DOHH2 (cell line): ENCODE data around the gene S1PR2.
"Not testable (repeated sequence)": the region's sequence is repeated elsewhere in the genome, so short reads cannot be mapped to it uniquely, and the experiment has no call there.

Experiments
- H3F3A ChIP-seq: fragments of 200-600 bp; sonication (generic), shearing (Covaris generic); 2 replicates; pipeline ENCODE4 v1.6.0; 2016; ENCODE audit warnings: antibody characterized with exemption, mild to moderate bottlenecking; ENCODE audit not compliant: control insufficient read depth, insufficient read depth
- H3K27ac ChIP-seq: fragments of 200-600 bp; sonication (generic); 2 replicates; pipeline ENCODE4 v1.5.1; 2014; ENCODE audit warnings: low read depth, mild to moderate bottlenecking, low read length, moderate library complexity
- H3K27me3 ChIP-seq: fragments of 200-600 bp; sonication (generic); 2 replicates; pipeline ENCODE4 v1.6.1; 2014; ENCODE audit warnings: mild to moderate bottlenecking, low read length, mixed read lengths; ENCODE audit not compliant: control insufficient read depth
- H3K36me3 ChIP-seq: fragments of 200-600 bp; sonication (generic); 2 replicates; pipeline ENCODE4 v1.6.1; 2014; ENCODE audit warnings: mild to moderate bottlenecking, low read length, moderate library complexity, mixed read lengths; ENCODE audit not compliant: control insufficient read depth
- H3K4me1 ChIP-seq: fragments of 200-600 bp; sonication (generic); 2 replicates; pipeline ENCODE4 v1.6.1; 2014; ENCODE audit warnings: mild to moderate bottlenecking, low read length, mixed read lengths; ENCODE audit not compliant: control insufficient read depth
- H3K4me2 ChIP-seq: fragments of 200-600 bp; sonication (generic); 2 replicates; pipeline ENCODE4 v1.6.0; 2014; ENCODE audit warnings: mild to moderate bottlenecking, low read length, moderate library complexity
- H3K4me3 ChIP-seq: fragments of 200-600 bp; sonication (generic); 2 replicates; pipeline ENCODE4 v1.5.1; 2014; ENCODE audit warnings: mild to moderate bottlenecking, low read length, mixed read lengths
- H3K79me2 ChIP-seq: fragments of 200-600 bp; sonication (generic); 2 replicates; pipeline ENCODE4 v1.6.1; 2014; ENCODE audit warnings: mild to moderate bottlenecking, low read length, mixed read lengths; ENCODE audit not compliant: control insufficient read depth
- H3K9me2 ChIP-seq: fragments of 200-600 bp; sonication (generic); replicated peaks from 2 replicates; pipeline ENCODE4 v1.6.1; 2014; ENCODE audit warnings: mild to moderate bottlenecking, low read length, mixed read lengths; ENCODE audit not compliant: control insufficient read depth
- H3K9me3 ChIP-seq: fragments of 200-600 bp; sonication (generic); 2 replicates; pipeline ENCODE4 v1.6.1; 2014; ENCODE audit warnings: antibody characterized with exemption, low read length, mixed read lengths; ENCODE audit not compliant: control insufficient read depth, insufficient read depth
- H4K20me1 ChIP-seq: fragments of 200-600 bp; sonication (generic); 2 replicates; pipeline ENCODE4 v1.6.0; 2014; ENCODE audit warnings: low read depth, mild to moderate bottlenecking, antibody characterized with exemption, low read length, moderate library complexity; ENCODE audit not compliant: control insufficient read depth, insufficient read depth
- CTCF ChIP-seq: fragments of 200-600 bp; sonication (generic); IDR thresholded peaks from one replicate; pipeline ENCODE4 v1.5.1; 2014; ENCODE audit warnings: antibody characterized with exemption, mild to moderate bottlenecking, low read depth, low read length; ENCODE audit not compliant: poor library complexity, severe bottlenecking
- EZH2phosphoT487 ChIP-seq: fragments of 200-600 bp; sonication (generic); IDR thresholded peaks from 2 replicates; pipeline ENCODE4 v1.6.1; 2017; ENCODE audit warnings: borderline replicate concordance, mild to moderate bottlenecking, antibody characterized with exemption, low read length, moderate library complexity, mixed read lengths

S1PR2 gene

GRCh38 chr19:10205636-10206035, 25.5 kb downstream of the S1PR2 start:
- H3K27me3 ChIP-seq = no peaks in the 10 kb centered on the region
- no peaks in the 10 kb centered on the region for H4K20me1 ChIP-seq
- H3K36me3 ChIP-seq = peaks cover 7% of the 10 kb centered on the region; the same call in 1 of the 2 replicates
- peaks cover 57% of the 10 kb centered on the region for H3K4me1 ChIP-seq
- H3K79me2 ChIP-seq = peaks cover 32% of the 10 kb centered on the region
- H3K4me3 ChIP-seq = no peak overlapping the region
- no peaks in the 10 kb centered on the region for H3K9me2 ChIP-seq
- no peak overlapping the region for H3K4me2 ChIP-seq
- H3F3A ChIP-seq = peaks cover 18% of the 10 kb centered on the region
- no peaks in the 10 kb centered on the region for H3K9me3 ChIP-seq
- no peak overlapping the region for H3K27ac ChIP-seq
- TF ChIP-seq EZH2phosphoT487 = no peak
- TF ChIP-seq CTCF = no peak

GRCh38 chr19:10203686-10204085, 27.4 kb downstream of the S1PR2 start:
- Histone ChIP-seq H3K4me1 (peaks cover 76% of the 10 kb centered on the region), H3K9me2 (no peaks in the 10 kb centered on the region), H3K27me3 (no peaks in the 10 kb centered on the region), H4K20me1 (no peaks in the 10 kb centered on the region), H3K4me3 (peak overlapping the region; percentile 6), H3F3A (peaks cover 29% of the 10 kb centered on the region), H3K79me2 (peaks cover 40% of the 10 kb centered on the region), H3K9me3 (no peaks in the 10 kb centered on the region), H3K27ac (peak overlapping the region; percentile 94), H3K36me3 (peaks cover 7% of the 10 kb centered on the region; the same call in 1 of the 2 replicates), H3K4me2 (peak overlapping the region; percentile 70)
- TF ChIP-seq CTCF (no peak), EZH2phosphoT487 (no peak)

GRCh38 chr19:10201176-10201575, 30.0 kb downstream of the S1PR2 start:
- Histone ChIP-seq H3K4me2 (peak overlapping the region; percentile 70), H3K4me3 (peak overlapping the region; percentile 57), H3K27me3 (no peaks in the 10 kb centered on the region), H3K27ac (peak overlapping the region; percentile 94), H3K9me3 (no peaks in the 10 kb centered on the region), H3F3A (peaks cover 50% of the 10 kb centered on the region), H3K9me2 (no peaks in the 10 kb centered on the region), H3K36me3 (peaks cover 4% of the 10 kb centered on the region), H3K79me2 (peaks cover 45% of the 10 kb centered on the region), H4K20me1 (no peaks in the 10 kb centered on the region), H3K4me1 (peaks cover 95% of the 10 kb centered on the region)
- TF ChIP-seq CTCF (no peak), EZH2phosphoT487 (no peak)

GRCh38 chr19:10200101-10200500, 31.0 kb downstream of the S1PR2 start:
- Histone ChIP-seq H3K27ac (peak overlapping the region; percentile 94), H3K4me1 (peaks cover 99% of the 10 kb centered on the region)
- H3K27me3 ChIP-seq = not testable (repeated sequence)

GRCh38 chr19:10198889-10199644, 32.1 kb downstream of the S1PR2 start:
- peaks cover 66% of the 10 kb centered on the region for H3K79me2 ChIP-seq
- H3K27me3 ChIP-seq, H4K20me1 ChIP-seq, H3K9me3 ChIP-seq, H3K9me2 ChIP-seq: not testable (repeated sequence)
- H3F3A ChIP-seq = peaks cover 52% of the 10 kb centered on the region
- H3K27ac ChIP-seq = peak overlapping the region; percentile 94
- H3K4me3 ChIP-seq = peak overlapping the region; percentile 57
- H3K36me3 ChIP-seq = peaks cover 16% of the 10 kb centered on the region
- H3K4me2 ChIP-seq = peak overlapping the region; percentile 70
- peaks cover 91% of the 10 kb centered on the region for H3K4me1 ChIP-seq

More at GRCh38 chr19:10200101-10200500, 31.0 kb downstream of the S1PR2 start:
- H4K20me1 ChIP-seq, H3K9me3 ChIP-seq, H3K36me3 ChIP-seq, H3K9me2 ChIP-seq: not testable (repeated sequence)
- peaks cover 56% of the 10 kb centered on the region for H3K79me2 ChIP-seq
- peak overlapping the region; percentile 70 for H3K4me2 ChIP-seq
- H3K4me3 ChIP-seq = peak overlapping the region; percentile 57
- H3F3A ChIP-seq = peaks cover 54% of the 10 kb centered on the region
